GM12878 (cell line): ENCODE data around the gene MACROD2. TPM values are rescaled to one million over a fixed set of nuclear protein-coding genes. Genes with fewer than 3 reads are reported as not detected.

Source experiments
- ATAC-seq: fragments of 200-7000 bp; cut with Tn5 transposase; 3 replicates; pipeline ENCODE4 v1.9.1; 2020; ENCODE audit warnings: mild to moderate bottlenecking, moderate library complexity
- BruUV-seq: library from RNA; stranded (reverse); fragments of 400-500 nt; replicated peaks from 2 replicates; lab custom pipeline; 2021; lab: Mats Ljungman, UMichigan
- CTCF ChIA-PET: fragments of 300-600 bp; sonication (Branson Sonifier 250); formaldehyde crosslinking; extraction: SDS; loops from one replicate; lab custom pipeline; 2021; ENCODE audit warnings: inconsistent platforms; lab: Yijun Ruan, JAX
- POLR2A ChIA-PET: fragments of 350-600 bp; formaldehyde crosslinking; extraction: SDS; loops from one replicate; lab custom pipeline; 2021; ENCODE audit warnings: inconsistent platforms; lab: Charles Lee
- RAD21 ChIA-PET: fragments of 300-600 bp; sonication (Branson Sonifier 250); formaldehyde crosslinking; loops from one replicate; lab custom pipeline; 2023; ENCODE audit warnings: antibody characterized with exemption; ENCODE audit not compliant: unreplicated experiment; lab: Charles Lee
- SMC1A ChIA-PET: fragments of 300-600 bp; sonication (Branson Sonifier 250); formaldehyde crosslinking; loops from one replicate; lab custom pipeline; 2023; ENCODE audit not compliant: unreplicated experiment, uncharacterized antibody; lab: Charles Lee
- DNase-seq: peaks from one replicate; pipeline ENCODE4 v3.0.0-alpha.2; 2011; ENCODE audit warnings: low read depth, low spot score
- FAIRE-seq: peaks from 3 replicates; lab custom pipeline; 2011; peaks lifted over from hg19 to GRCh38; lab: Jason Lieb, UNC
- H2AFZ ChIP-seq: 2 replicates; pipeline ENCODE4 v1.6.0; 2011; ENCODE audit warnings: low read depth, low read length, control low read depth; ENCODE audit not compliant: control insufficient read depth
- H3K27ac ChIP-seq: 2 replicates; pipeline ENCODE4 v1.5.1; 2011; ENCODE audit warnings: control low read depth; ENCODE audit not compliant: control insufficient read depth, insufficient read depth
- H3K27me3 ChIP-seq, 2 experiments: replicated peaks in 1 of 2; 2 replicates each; pipeline versions ENCODE4 v1.6.0 to v1.6.1; 2011; ENCODE audit warnings: low read length in 1 of 2; ENCODE audit not compliant: control insufficient read depth in 2 of 2, insufficient read depth in 2 of 2
- H3K36me3 ChIP-seq, 2 experiments: 2 replicates each; pipeline ENCODE4 v1.5.1; 2011; ENCODE audit warnings: low read length in 1 of 2; ENCODE audit not compliant: control insufficient read depth in 2 of 2, insufficient read depth in 2 of 2
- H3K4me1 ChIP-seq: 2 replicates; pipeline ENCODE4 v1.6.1; 2011; ENCODE audit warnings: mild to moderate bottlenecking, low read length, moderate library complexity, mixed read lengths; ENCODE audit not compliant: control insufficient read depth, insufficient read depth
- H3K4me2 ChIP-seq: 2 replicates; pipeline ENCODE4 v1.6.0; 2011; ENCODE audit warnings: control low read depth; ENCODE audit not compliant: control insufficient read depth, insufficient read depth
- H3K4me3 ChIP-seq: fragments of 200-600 bp; sonication (generic); 2 replicates; pipeline ENCODE4 v1.5.1; 2016
- H3K79me2 ChIP-seq: 2 replicates; pipeline ENCODE4 v1.6.0; 2011; ENCODE audit warnings: low read length; ENCODE audit not compliant: control insufficient read depth, insufficient read depth
- H3K9ac ChIP-seq: 2 replicates; pipeline ENCODE4 v1.8.0; 2011; ENCODE audit warnings: low read length, control low read depth, mixed read lengths; ENCODE audit not compliant: control insufficient read depth, insufficient read depth
- H3K9me3 ChIP-seq: replicated peaks from 3 replicates; pipeline ENCODE4 v1.5.1; 2011; ENCODE audit warnings: mild to moderate bottlenecking, low read length; ENCODE audit not compliant: control insufficient read depth, insufficient read depth
- H4K20me1 ChIP-seq: 2 replicates; pipeline ENCODE4 v1.6.0; 2011; ENCODE audit not compliant: control insufficient read depth, insufficient read depth
- ATF2 ChIP-seq: IDR thresholded peaks from 2 replicates; pipeline ENCODE4 v1.6.1; 2012; ENCODE audit warnings: low read length, inconsistent platforms
- GABPA ChIP-seq: IDR thresholded peaks from 2 replicates; pipeline ENCODE4 v1.6.1; 2014; ENCODE audit warnings: antibody characterized with exemption, low read depth, mild to moderate bottlenecking, inconsistent platforms
- HSF1 ChIP-seq: fragments of 150-350 bp; IDR thresholded peaks from 2 replicates; pipeline ENCODE4 v1.6.1; 2014; ENCODE audit warnings: mild to moderate bottlenecking, low read depth, low read length
- NRF1 ChIP-seq: conservative IDR thresholded peaks from 2 replicates; pipeline ENCODE4 v1.6.1; 2011; ENCODE audit warnings: mild to moderate bottlenecking, low read depth, low read length, improper control_type of control experiment
- RBBP5 ChIP-seq: fragments of 200-600 bp; sonication (generic); conservative IDR thresholded peaks from 2 replicates; pipeline ENCODE4 v1.6.1; 2016
- in situ Hi-C: fragments of 300-500 bp; cut with MboI; formaldehyde crosslinking; loops from 9 replicates; pipeline ENCODE4 v1.14.3; 2018; ENCODE audit warnings: mixed read lengths
- intact Hi-C: fragments of 100-400 bp; cut with micrococcal nuclease; formaldehyde crosslinking; loops from one replicate; pipeline ENCODE4 v1.14.2; 2022; ENCODE audit not compliant: unreplicated experiment
- polyA plus RNA-seq, 11 experiments: library from polyadenylated mRNA; depleted of rRNA in 4 of 11; unstranded in 6 of 11; stranded (reverse) in 5 of 11; fragments of >200 nt; fragmentation: Nextera tagmentation in 4 of 11; fragmentation: Illumina TruSeq in 1 of 11; extraction: Ambion mirVana in 4 of 11; extraction: Trizol in 1 of 11; gene quantifications; 1 replicate in 1 of 11; 2 replicates in 10 of 11; pipeline versions ENCODE4 v1.2.1 to v1.2.3, GENCODE V29; 2011 to 2016; ENCODE audit warnings: inconsistent platforms in 2 of 11, missing spikeins in 2 of 11, low read depth in 1 of 11
- total RNA-seq, 4 experiments: library from RNA; depleted of rRNA in 3 of 4; stranded (reverse); fragments of >200 nt in 3 of 4; fragmentation: Illumina TruSeq in 1 of 4; extraction: Trizol in 1 of 4; gene quantifications; 2 replicates each; pipeline versions ENCODE4 v1.2.1 to v1.2.3, GENCODE V29; 2013 to 2021

MACROD2 gene
- total and polyA plus RNA-seq, 10 of the 15 experiments (the other 5 are each of a cell fraction or from before 2014, with no cell fraction given), result 1.1 to 21.5 (median 2.2) TPM

- intact Hi-C loops, result no loop called here
- no peaks in the 10 kb centered on the region for H3K4me1 ChIP-seq
- no peak overlapping the region for H3K9ac ChIP-seq
- H2AFZ ChIP-seq, result no peak overlapping the region
- H3K27ac ChIP-seq, result no peak overlapping the region
- no peaks in the 10 kb centered on the region for H4K20me1 ChIP-seq
- no peak overlapping the region for H3K4me2 ChIP-seq
- peak; percentile 55 for ATAC-seq
- H3K27me3 ChIP-seq, result no peaks in the 10 kb centered on the region
- no peak for TF ChIP-seq ATF2
- no peak for TF ChIP-seq HSF1
- no peak for TF ChIP-seq NRF1
- TF ChIP-seq GABPA, result no peak
- TF ChIP-seq RBBP5, result no peak
- TF ChIP-seq, all 136 proteins: peak for 0
- in situ Hi-C loops, result no loop called here
- DNase-seq (no peak), FAIRE-seq (no peak)
- no peaks in the 10 kb centered on the region for H3K79me2 ChIP-seq
- H3K36me3 ChIP-seq, result no peaks in the 10 kb centered on the region
- BruUV-seq, result no TSS peak
- ChIA-PET SMC1A (interaction anchor here (1.5 kb wide), 1 partner anchor 69 kb away, joined by 4 read pairs; the partner anchor contains the start of gene FLRT3), RAD21 (no interaction called here), CTCF (no interaction called here), POLR2A (no interaction called here)
- no peaks in the 10 kb centered on the region for H3K9me3 ChIP-seq
- no peak overlapping the region for H3K4me3 ChIP-seq
Measured at GRCh38 chr20:14406495-14406894, 411.2 kb downstream of the MACROD2 start.
